ENCODE results near the gene SLC37A4. TPM values are rescaled to one million over a fixed set of nuclear protein-coding genes. Genes with fewer than 3 reads are reported as not detected.

SLC37A4 gene
- total and polyA plus RNA-seq, 2 of the 13 experiments (the other 11 are each of a cell fraction or from before 2014, with no cell fraction given) = 43.0 to 56.1 TPM

GRCh38 chr11:118997627-118998387 lies 32.9 kb downstream of the SLC37A4 start, which contains the start of gene CENATAC (continued):
- TF ChIP-seq ZNF513 (CRISPR knock-in tag; conservative IDR thresholded peaks at IDR 0.05) = no peak
- TF ChIP-seq CSRNP1 (CRISPR knock-in tag; IDR thresholded peaks at IDR 0.05) = no peak
- peak; percentile 68; the same call in 1 of the 2 replicates for TF ChIP-seq SSRP1 (CRISPR knock-in tag; IDR thresholded peaks at IDR 0.05)
- TF ChIP-seq LRRFIP1 (CRISPR knock-in tag; conservative IDR thresholded peaks at IDR 0.05) = no peak
- no peak for TF ChIP-seq ZFP36 (IDR thresholded peaks at IDR 0.05; ENCODE audit: borderline replicate concordance, low read depth, low read length, partially characterized antibody)
- TF ChIP-seq ZNF503 (CRISPR knock-in tag; IDR thresholded peaks at IDR 0.05) = no peak
- TF ChIP-seq TEAD2 (CRISPR knock-in tag; IDR thresholded peaks at IDR 0.05) = no peak
- no peak for TF ChIP-seq TEAD3 (CRISPR knock-in tag; optimal IDR thresholded peaks at IDR 0.05; ENCODE audit: borderline replicate concordance)
- no peak for TF ChIP-seq ZNF138 (CRISPR knock-in tag; IDR thresholded peaks at IDR 0.05; ENCODE audit: low read depth)
- no peak for TF ChIP-seq SNRNP70 (IDR thresholded peaks at IDR 0.05; ENCODE audit: low read depth, low read length)
- no peak for TF ChIP-seq ZNF225 (CRISPR knock-in tag; IDR thresholded peaks at IDR 0.05)
- peak; percentile 80 for TF ChIP-seq PHF20 (CRISPR knock-in tag; IDR thresholded peaks at IDR 0.05)
- peak; percentile 51 for TF ChIP-seq ZNF558 (CRISPR knock-in tag; IDR thresholded peaks at IDR 0.05; ENCODE audit: borderline replicate concordance)
- peak; percentile 48; the same call in 1 of the 2 replicates for TF ChIP-seq FOXK1 (CRISPR knock-in tag; IDR thresholded peaks at IDR 0.05; ENCODE audit: borderline replicate concordance, low read depth)
- no peak for TF ChIP-seq ZBTB33 (CRISPR knock-in tag; IDR thresholded peaks at IDR 0.05)
- 0 out of 2 replicates have a peak, but pooled peaks have one; percentile 13 for TF ChIP-seq ZNF329 (CRISPR knock-in tag; IDR thresholded peaks at IDR 0.05; ENCODE audit: low read depth)
- no peak for TF ChIP-seq CHD4 (IDR thresholded peaks at IDR 0.05; ENCODE audit: borderline replicate concordance, low read length)

Data from HepG2 (cell line).